Measurements from ENCODE around the gene NAA38. TPM values are rescaled to one million over a fixed set of nuclear protein-coding genes. Genes with fewer than 3 reads are reported as not detected.

The NAA38 gene
- total RNA-seq, 1 experiment from 2014 or later: 103 TPM

- ATAC-seq: no peak
- Histone ChIP-seq H3K9ac (ENCODE audit: low read length) (no peak overlapping the region), H3K9me2 (ENCODE audit: insufficient read depth) (no peaks in the 10 kb centered on the region), H3K27me3 (ENCODE audit: insufficient read depth, low read length) (no peaks in the 10 kb centered on the region), H3K4me2 (ENCODE audit: low read length) (no peak overlapping the region), H3K9me3 (ENCODE audit: control insufficient read depth in 1 of 2, insufficient read depth in 1 of 2, low read depth in 1 of 2, low read length in 2 of 2) (no peaks in the 10 kb centered on the region), H3K27ac (ENCODE audit: low read depth, low read length) (no peak overlapping the region), H3K4me3 (replicated peaks in 1 of 2; ENCODE audit: low read depth in 1 of 2, low read length in 2 of 2) (no peak overlapping the region), H3K36me3 (ENCODE audit: control insufficient read depth in 1 of 2, insufficient read depth in 2 of 2, low read length in 2 of 2) (no peaks in the 10 kb centered on the region), H3K79me2 (ENCODE audit: insufficient read depth, low read length) (no peaks in the 10 kb centered on the region), H3K4me1 (ENCODE audit: control insufficient read depth in 1 of 2, insufficient read depth in 2 of 2, low read length in 2 of 2) (peaks cover 7 to 29% of the 10 kb centered on the region in 2 experiments; a peak in 3 of 4 replicates), H4K20me1 (ENCODE audit: insufficient read depth) (no peaks in the 10 kb centered on the region), H2AFZ (ENCODE audit: low read depth, low read length, poor library complexity, severe bottlenecking) (no peak overlapping the region)
- POLR2A ChIA-PET: no interaction called here
- intact Hi-C loops (cut with micrococcal nuclease): no loop called here
- RAD21 ChIA-PET (ENCODE audit: low non-redundant PET in 1 of 2, low total read pairs in 2 of 2, uncharacterized antibody in 2 of 2, unreplicated experiment in 2 of 2): no interaction called here
- no peak for TF ChIP-seq RAD21 (IDR thresholded peaks at IDR 0.05; ENCODE audit: low read depth)
- TF ChIP-seq REST (IDR thresholded peaks at IDR 0.05; ENCODE audit: low read depth): no peak
- TF ChIP-seq SIN3A (IDR thresholded peaks at IDR 0.05; ENCODE audit: low read depth): no peak
- TF ChIP-seq CBX3 (IDR thresholded peaks at IDR 0.05; ENCODE audit: low read depth): no peak
- TF ChIP-seq ELF1 (IDR thresholded peaks at IDR 0.05; ENCODE audit: borderline replicate concordance, low read depth): no peak
- TF ChIP-seq SRF (IDR thresholded peaks at IDR 0.05; ENCODE audit: low read depth): no peak
- no peak for TF ChIP-seq ZFX (IDR thresholded peaks at IDR 0.05)
- no peak for TF ChIP-seq ZNF274 (IDR thresholded peaks at IDR 0.05; ENCODE audit: low read depth, low read length)
- TF ChIP-seq TCF7L2 (IDR thresholded peaks at IDR 0.05; ENCODE audit: borderline replicate concordance, extremely low read depth, insufficient read depth, insufficient read length): no peak
- CTCF ChIA-PET: no interaction called here
- no peak for DNase-seq (ENCODE audit: low read depth, low spot score)
- no TSS peak for BruUV-seq (replicated peaks)
Observed at GRCh38 chr17:7830616-7831015, 26.7 kb downstream of the NAA38 start.

Data from HCT116 (cell line).